ENCODE results near the gene FXR2.

Gene FXR2

GRCh38 chr17:7561028-7561575 lies 53.6 kb downstream of the FXR2 start:
- no peak for DNase-seq (ENCODE audit: extremely low read depth, low read depth)
- peak overlapping the region; percentile 89 for H3K4me3 ChIP-seq (replicated peaks; ENCODE audit: low read depth, low read length)
- TF ChIP-seq, protein P1, sequence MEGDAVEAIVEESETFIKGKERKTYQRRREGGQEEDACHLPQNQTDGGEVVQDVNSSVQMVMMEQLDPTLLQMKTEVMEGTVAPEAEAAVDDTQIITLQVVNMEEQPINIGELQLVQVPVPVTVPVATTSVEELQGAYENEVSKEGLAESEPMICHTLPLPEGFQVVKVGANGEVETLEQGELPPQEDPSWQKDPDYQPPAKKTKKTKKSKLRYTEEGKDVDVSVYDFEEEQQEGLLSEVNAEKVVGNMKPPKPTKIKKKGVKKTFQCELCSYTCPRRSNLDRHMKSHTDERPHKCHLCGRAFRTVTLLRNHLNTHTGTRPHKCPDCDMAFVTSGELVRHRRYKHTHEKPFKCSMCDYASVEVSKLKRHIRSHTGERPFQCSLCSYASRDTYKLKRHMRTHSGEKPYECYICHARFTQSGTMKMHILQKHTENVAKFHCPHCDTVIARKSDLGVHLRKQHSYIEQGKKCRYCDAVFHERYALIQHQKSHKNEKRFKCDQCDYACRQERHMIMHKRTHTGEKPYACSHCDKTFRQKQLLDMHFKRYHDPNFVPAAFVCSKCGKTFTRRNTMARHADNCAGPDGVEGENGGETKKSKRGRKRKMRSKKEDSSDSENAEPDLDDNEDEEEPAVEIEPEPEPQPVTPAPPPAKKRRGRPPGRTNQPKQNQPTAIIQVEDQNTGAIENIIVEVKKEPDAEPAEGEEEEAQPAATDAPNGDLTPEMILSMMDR (IDR thresholded peaks at IDR 0.05; ENCODE audit: low read depth, low read length, missing control alignments): peak; percentile 61

GRCh38 chr17:7560172-7561027 lies 54.3 kb downstream of the FXR2 start:
- DNase-seq (ENCODE audit: extremely low read depth, low read depth): no peak
- peak overlapping the region; percentile 89 for H3K4me3 ChIP-seq (replicated peaks; ENCODE audit: low read depth, low read length)
- TF ChIP-seq, protein P1 (IDR thresholded peaks at IDR 0.05; ENCODE audit: low read depth, low read length, missing control alignments): peak; percentile 72

- DNase-seq (ENCODE audit: extremely low read depth, low read depth): no peak
- H3K4me3 ChIP-seq (replicated peaks; ENCODE audit: low read depth, low read length): no peak overlapping the region
- TF ChIP-seq, protein P1 (IDR thresholded peaks at IDR 0.05; ENCODE audit: low read depth, low read length, missing control alignments): no peak
These were observed 55.2 kb downstream of the FXR2 start for GRCh38 chr17:7559320-7560171.

DNA sequence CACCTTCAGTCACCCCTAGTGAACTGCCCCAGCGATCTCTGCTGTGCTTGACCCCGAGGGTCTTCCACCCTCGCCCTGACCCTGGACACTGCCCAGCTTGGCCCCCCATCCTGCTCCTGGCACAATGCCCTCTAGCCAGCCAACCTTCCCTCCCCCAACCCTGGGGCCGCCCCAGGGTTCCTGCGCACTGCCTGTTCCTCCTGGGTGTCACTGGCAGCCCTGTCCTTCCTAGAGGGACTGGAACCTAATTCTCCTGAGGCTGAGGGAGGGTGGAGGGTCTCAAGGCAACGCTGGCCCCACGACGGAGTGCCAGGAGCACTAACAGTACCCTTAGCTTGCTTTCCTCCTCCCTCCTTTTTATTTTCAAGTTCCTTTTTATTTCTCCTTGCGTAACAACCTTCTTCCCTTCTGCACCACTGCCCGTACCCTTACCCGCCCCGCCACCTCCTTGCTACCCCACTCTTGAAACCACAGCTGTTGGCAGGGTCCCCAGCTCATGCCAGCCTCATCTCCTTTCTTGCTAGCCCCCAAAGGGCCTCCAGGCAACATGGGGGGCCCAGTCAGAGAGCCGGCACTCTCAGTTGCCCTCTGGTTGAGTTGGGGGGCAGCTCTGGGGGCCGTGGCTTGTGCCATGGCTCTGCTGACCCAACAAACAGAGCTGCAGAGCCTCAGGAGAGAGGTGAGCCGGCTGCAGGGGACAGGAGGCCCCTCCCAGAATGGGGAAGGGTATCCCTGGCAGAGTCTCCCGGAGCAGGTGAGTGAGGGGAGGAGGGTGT lies 56.0 kb downstream of the FXR2 start, which contains the start of gene TNFSF13:
TSS of gene TNFSF13 (plus strand) at position 207 of the 776 bp plus-strand sequence. CDS start at position 497, 290 bp downstream.
- DNase-seq (ENCODE audit: extremely low read depth, low read depth): no peak
- no peak within 1 kb of the TSS for H3K4me3 ChIP-seq (replicated peaks; ENCODE audit: low read depth, low read length)
- TF ChIP-seq, protein P1 (IDR thresholded peaks at IDR 0.05; ENCODE audit: low read depth, low read length, missing control alignments): no peak

GRCh38 chr17:7557775-7558543 lies 56.7 kb downstream of the FXR2 start:
- H3K4me3 ChIP-seq (replicated peaks; ENCODE audit: low read depth, low read length): no peak overlapping the region
- no peak for DNase-seq (ENCODE audit: extremely low read depth, low read depth)
- TF ChIP-seq, protein P1 (IDR thresholded peaks at IDR 0.05; ENCODE audit: low read depth, low read length, missing control alignments): no peak
